ENCODE measurements around the gene CCNK.
A peak's percentile ranks its signal among the peaks of the same experiment; 100 is the strongest.

Gene CCNK

GRCh38 chr14:99476864-99477263 is 4.3 kb upstream of the CCNK start:
- in situ Hi-C loops (cut with MboI; ENCODE audit: low pct_unique_long_range_greater_than_20kb, low sequenced_read_pairs, unreplicated experiment), result no loop called here
- TF ChIP-seq CTCF (IDR thresholded peaks at IDR 0.05; ENCODE audit: extremely low read depth, insufficient read depth, missing control alignments), result no peak
- no peak for DNase-seq (ENCODE audit: low spot score)

GRCh38 chr14:99478128-99478527 is 3.1 kb upstream of the CCNK start:
- no peak for TF ChIP-seq CTCF (IDR thresholded peaks at IDR 0.05; ENCODE audit: extremely low read depth, insufficient read depth, missing control alignments)
- DNase-seq (ENCODE audit: low spot score), result no peak
- in situ Hi-C loops (cut with MboI; ENCODE audit: low pct_unique_long_range_greater_than_20kb, low sequenced_read_pairs, unreplicated experiment), result no loop called here

GRCh38 chr14:99479160-99479905 is 1.9 kb upstream of the CCNK start:
- TF ChIP-seq CTCF (IDR thresholded peaks at IDR 0.05; ENCODE audit: extremely low read depth, insufficient read depth, missing control alignments), result no peak
- no peak for DNase-seq (ENCODE audit: low spot score)
- in situ Hi-C loops (cut with MboI; ENCODE audit: low pct_unique_long_range_greater_than_20kb, low sequenced_read_pairs, unreplicated experiment), result no loop called here

- in situ Hi-C loops (cut with MboI; ENCODE audit: low pct_unique_long_range_greater_than_20kb, low sequenced_read_pairs, unreplicated experiment), result no loop called here
- DNase-seq (ENCODE audit: low spot score), result peak; percentile 49
- TF ChIP-seq CTCF (IDR thresholded peaks at IDR 0.05; ENCODE audit: extremely low read depth, insufficient read depth, missing control alignments), result no peak
Measured at GRCh38 chr14:99479906-99480869, 1.0 kb upstream of the CCNK start, which contains the start of gene SETD3. Gene SETD3, minus strand, starts transcription at chr14:99480859. Its CDS starts 15,054 bp downstream, at chr14:99465805.

- in situ Hi-C loops (cut with MboI; ENCODE audit: low pct_unique_long_range_greater_than_20kb, low sequenced_read_pairs, unreplicated experiment), result no loop called here
- no peak for DNase-seq (ENCODE audit: low spot score)
- no peak for TF ChIP-seq CTCF (IDR thresholded peaks at IDR 0.05; ENCODE audit: extremely low read depth, insufficient read depth, missing control alignments)
Measured at GRCh38 chr14:99481745-99482099, 513 bp downstream of the CCNK start.

GRCh38 chr14:99484106-99484505 is 2.9 kb downstream of the CCNK start:
- TF ChIP-seq CTCF (IDR thresholded peaks at IDR 0.05; ENCODE audit: extremely low read depth, insufficient read depth, missing control alignments), result no peak
- no peak for DNase-seq (ENCODE audit: low spot score)
- in situ Hi-C loops (cut with MboI; ENCODE audit: low pct_unique_long_range_greater_than_20kb, low sequenced_read_pairs, unreplicated experiment), result no loop called here

Data from GM13977 (cell line).